Kidney (tissue), 22 donors: Measurements from ENCODE around the gene STIM2. TPM values are rescaled to one million over a fixed set of nuclear protein-coding genes. Genes with fewer than 3 reads are reported as not detected.
A peak's percentile ranks its signal among the peaks of the same experiment; 100 is the strongest.
"Not testable (repeated sequence)": the region's sequence is repeated elsewhere in the genome, so short reads cannot be mapped to it uniquely, and the experiment has no call there.

Experiments used
- DNase-seq, 5 donors: peaks; one replicate each; pipeline ENCODE4 v3.0.0-alpha.2; 2013 to 2020
- FAIRE-seq: peaks from 2 replicates; lab custom pipeline; 2012; peaks lifted over from hg19 to GRCh38; lab: Jason Lieb, UNC
- H3K27ac ChIP-seq, 2 donors: one replicate each; pipeline ENCODE4 v1.7.0; 2013; ENCODE audit warnings: low read depth in 2 of 2, low read length in 2 of 2, inconsistent platforms in 1 of 2
- H3K27me3 ChIP-seq: one replicate; pipeline ENCODE4 v1.7.1; 2013; ENCODE audit warnings: low read length, inconsistent platforms; ENCODE audit not compliant: control insufficient read depth, insufficient read depth
- H3K36me3 ChIP-seq, 3 donors: one replicate each; pipeline versions ENCODE4 v1.7.0 to v1.7.1; 2013; ENCODE audit warnings: low read length in 3 of 3, control low read depth in 1 of 3, inconsistent platforms in 1 of 3; ENCODE audit not compliant: insufficient read depth in 3 of 3, control insufficient read depth in 2 of 3
- H3K4me1 ChIP-seq, 3 donors: one replicate each; pipeline versions ENCODE4 v1.7.0 to v1.7.1; 2013; ENCODE audit warnings: low read length in 3 of 3, inconsistent platforms in 1 of 3, low read depth in 1 of 3; ENCODE audit not compliant: control insufficient read depth in 2 of 3, insufficient read depth in 2 of 3
- H3K4me3 ChIP-seq, 3 donors: one replicate each; pipeline versions ENCODE4 v1.7.0 to v1.8.1; 2013; ENCODE audit warnings: low read length in 3 of 3, control low read depth in 1 of 3, inconsistent platforms in 1 of 3
- H3K9ac ChIP-seq, 3 donors: one replicate each; pipeline versions ENCODE4 v1.7.0 to v1.7.1; 2013; ENCODE audit warnings: low read length in 3 of 3, control low read depth in 1 of 3, inconsistent platforms in 1 of 3
- H3K9me3 ChIP-seq, 3 donors: one replicate each; pipeline versions ENCODE4 v1.7.0 to v1.7.1; 2013; ENCODE audit warnings: low read length in 3 of 3, control low read depth in 1 of 3, inconsistent platforms in 1 of 3; ENCODE audit not compliant: control insufficient read depth in 2 of 3, insufficient read depth in 1 of 3
- intact Hi-C: fragments of 100-400 bp; cut with DNase I; formaldehyde crosslinking; loops from one replicate; pipeline ENCODE4 v1.11.1; 2022
- long read RNA-seq, 10 donors: library from polyadenylated mRNA in 1 of 10; unstranded in 1 of 10; transcript quantifications; one replicate each; pipeline ENCODE4 v2.0.0 and lab custom pipeline, GENCODE V29; 2021 to 2026
- polyA plus RNA-seq: library from polyadenylated mRNA; stranded (reverse); fragments of 350-450 nt; fragmentation: Illumina TruSeq; extraction: RNeasy Lipid Tissue Mini Kit (QIAGEN cat#74804); gene quantifications from one replicate; pipeline ENCODE4 v1.2.3, GENCODE V29; 2014; ENCODE audit warnings: low read depth, low replicate concordance; ENCODE audit not compliant: insufficient read depth
- total RNA-seq: library from RNA; stranded (reverse); fragmentation: NEBNext Ultra II Directional; extraction: Animal tissue kit (Norgen Biotek cat#: 25700); gene quantifications from one replicate; pipeline ENCODE4 v1.2.1, GENCODE V29; 2021
- TF ChIP-seq, protein P1 (sequence below): IDR thresholded peaks from 3 replicates; pipeline ENCODE4 v1.5.1; 2012; ENCODE audit warnings: mild to moderate bottlenecking, moderate library complexity, borderline replicate concordance; ENCODE audit not compliant: insufficient read depth; ENCODE audit errors: extremely low read depth
- donor health status: control.
- donor health status: control.
- donor health status: control.
- donor health status: control.
- donor health status: control.
- donor health status: DM: yes; HTN: yes; CAD: no.
- donor health status: Normal renal cell carcinoma (clear cell type).

Gene STIM2
- total RNA-seq (38.9 TPM), polyA plus RNA-seq (27.8 TPM)
- long read RNA-seq, donor 1, full-length matches to known transcripts: 6 of 6 reads
- long read RNA-seq, donor 1, partial matches to known transcripts: 0 of 6 reads
- long read RNA-seq, donor 1, other reads (novel, unspliced or antisense): 0 of 6 reads
- long read RNA-seq, donor 2, full-length matches to known transcripts: 1 of 6 reads
- long read RNA-seq, donor 2, partial matches to known transcripts: 5 of 6 reads
- long read RNA-seq, donor 2, other reads (novel, unspliced or antisense): 0 of 6 reads
- long read RNA-seq, donor 3, partial matches to known transcripts: 8 of 9 reads
- long read RNA-seq, donor 3, other reads (novel, unspliced or antisense): 0 of 9 reads
- long read RNA-seq, donor 4, full-length matches to known transcripts: 7 of 18 reads
- long read RNA-seq, donor 4, partial matches to known transcripts: 11 of 18 reads
- long read RNA-seq, donor 4, other reads (novel, unspliced or antisense): 0 of 18 reads
- long read RNA-seq, donor 5, partial matches to known transcripts: 0 of 1 reads
- long read RNA-seq, donor 5, other reads (novel, unspliced or antisense): 0 of 1 reads
- long read RNA-seq, donor 6, partial matches to known transcripts: 0 of 1 reads
- long read RNA-seq, donor 6, other reads (novel, unspliced or antisense): 0 of 1 reads
- long read RNA-seq, donor 7, full-length matches to known transcripts: 2 of 13 reads
- long read RNA-seq, donor 7, partial matches to known transcripts: 5 of 13 reads
- long read RNA-seq, donor 7, other reads (novel, unspliced or antisense): 6 of 13 reads
- long read RNA-seq, donor 8, partial matches to known transcripts: 6 of 6 reads
- long read RNA-seq, donor 8, other reads (novel, unspliced or antisense): 0 of 6 reads
- long read RNA-seq, donor 9, partial matches to known transcripts: 0 of 1 reads
- long read RNA-seq, donor 9, other reads (novel, unspliced or antisense): 0 of 1 reads
- long read RNA-seq, donor 10, full-length matches to known transcripts: 1 of 1 reads
- long read RNA-seq, donor 10, partial matches to known transcripts: 0 of 1 reads
- long read RNA-seq, donor 10, other reads (novel, unspliced or antisense): 0 of 1 reads

DNA sequence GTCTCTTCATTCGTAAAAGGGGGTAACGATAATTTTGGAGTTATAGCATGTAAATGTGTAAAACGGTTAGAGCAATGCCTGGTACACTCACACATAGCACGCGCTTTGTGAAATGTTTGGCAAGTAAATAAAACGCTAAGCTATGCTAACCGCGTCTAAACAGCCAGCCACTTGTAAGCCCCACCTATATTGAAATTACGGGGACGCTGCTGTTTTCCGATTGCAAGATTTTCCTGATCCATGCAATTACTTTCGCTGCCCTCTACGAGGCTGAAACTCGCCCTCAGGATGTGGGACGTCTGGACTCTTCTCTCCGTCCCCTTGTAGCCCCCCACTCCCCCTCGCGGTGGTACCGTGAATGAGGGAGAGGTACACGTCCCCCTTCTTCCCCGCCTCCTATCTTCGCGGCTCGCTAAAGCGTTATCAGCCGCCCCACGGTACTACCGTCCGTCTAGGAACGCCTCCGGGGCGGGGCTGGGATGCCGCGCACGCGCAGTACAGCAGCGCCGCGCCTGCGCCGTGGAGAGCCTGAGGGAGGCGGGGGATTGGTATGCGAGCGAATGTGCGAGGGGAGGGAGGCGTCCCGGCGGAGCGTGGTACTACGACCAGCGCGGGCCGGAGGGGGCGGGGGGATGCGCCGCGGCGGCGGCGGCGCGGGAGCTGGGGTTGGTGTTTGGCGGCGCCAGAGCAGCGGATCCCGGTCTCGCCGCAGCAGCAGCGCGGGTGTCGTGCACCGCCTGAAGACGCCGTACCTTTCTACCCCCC, at the start of gene STIM2:
Gene STIM2, plus strand, starts transcription at position 685 of the 765 bp plus-strand sequence.
- peak within 1 kb of the TSS; percentile 86 to 95 (median 93) for H3K4me3 ChIP-seq
- H3K27me3 ChIP-seq: no peaks in the 10 kb centered on the region
- H3K4me1 ChIP-seq: peaks cover 2 to 21% (median 8%) of the 10 kb centered on the region in 3 donors
- TF ChIP-seq, protein P1, sequence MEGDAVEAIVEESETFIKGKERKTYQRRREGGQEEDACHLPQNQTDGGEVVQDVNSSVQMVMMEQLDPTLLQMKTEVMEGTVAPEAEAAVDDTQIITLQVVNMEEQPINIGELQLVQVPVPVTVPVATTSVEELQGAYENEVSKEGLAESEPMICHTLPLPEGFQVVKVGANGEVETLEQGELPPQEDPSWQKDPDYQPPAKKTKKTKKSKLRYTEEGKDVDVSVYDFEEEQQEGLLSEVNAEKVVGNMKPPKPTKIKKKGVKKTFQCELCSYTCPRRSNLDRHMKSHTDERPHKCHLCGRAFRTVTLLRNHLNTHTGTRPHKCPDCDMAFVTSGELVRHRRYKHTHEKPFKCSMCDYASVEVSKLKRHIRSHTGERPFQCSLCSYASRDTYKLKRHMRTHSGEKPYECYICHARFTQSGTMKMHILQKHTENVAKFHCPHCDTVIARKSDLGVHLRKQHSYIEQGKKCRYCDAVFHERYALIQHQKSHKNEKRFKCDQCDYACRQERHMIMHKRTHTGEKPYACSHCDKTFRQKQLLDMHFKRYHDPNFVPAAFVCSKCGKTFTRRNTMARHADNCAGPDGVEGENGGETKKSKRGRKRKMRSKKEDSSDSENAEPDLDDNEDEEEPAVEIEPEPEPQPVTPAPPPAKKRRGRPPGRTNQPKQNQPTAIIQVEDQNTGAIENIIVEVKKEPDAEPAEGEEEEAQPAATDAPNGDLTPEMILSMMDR: peak; percentile 14
- intact Hi-C loops: no loop called here
- H3K9ac ChIP-seq: peak within 1 kb of the TSS; percentile 73 to 96 (median 81)
- FAIRE-seq (peak; percentile 39), DNase-seq (peak; percentile 99)
- H3K27ac ChIP-seq: peak within 1 kb of the TSS; percentile 79 to 88
- H3K36me3 ChIP-seq: no peaks in the 10 kb centered on the region
- no peaks in the 10 kb centered on the region for H3K9me3 ChIP-seq

DNA sequence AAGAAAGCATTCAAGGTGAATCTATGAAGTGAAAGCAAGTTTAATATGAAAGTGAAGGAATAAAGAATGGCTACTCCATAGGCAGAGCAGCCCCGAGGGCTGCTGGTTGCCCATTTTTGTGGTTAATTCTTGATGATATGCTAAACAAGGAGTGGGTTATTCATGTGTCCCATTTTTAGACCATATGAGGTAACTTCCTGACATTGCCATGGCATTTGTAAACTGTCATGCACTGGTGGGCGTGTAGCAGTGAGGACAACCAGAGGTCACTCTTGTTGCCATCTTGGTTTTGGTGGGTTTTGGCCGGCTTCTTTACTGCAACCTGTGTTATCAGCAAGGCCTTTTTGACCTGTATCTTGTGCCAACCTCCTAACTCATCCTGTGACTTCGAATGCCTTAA, 49.1 kb upstream of the STIM2 start:
- H3K36me3 ChIP-seq, DNase-seq, H3K27ac ChIP-seq, FAIRE-seq, intact Hi-C loops, H3K27me3 ChIP-seq, H3K9me3 ChIP-seq, H3K4me1 ChIP-seq, H3K4me3 ChIP-seq, H3K9ac ChIP-seq: not testable (repeated sequence)

DNA sequence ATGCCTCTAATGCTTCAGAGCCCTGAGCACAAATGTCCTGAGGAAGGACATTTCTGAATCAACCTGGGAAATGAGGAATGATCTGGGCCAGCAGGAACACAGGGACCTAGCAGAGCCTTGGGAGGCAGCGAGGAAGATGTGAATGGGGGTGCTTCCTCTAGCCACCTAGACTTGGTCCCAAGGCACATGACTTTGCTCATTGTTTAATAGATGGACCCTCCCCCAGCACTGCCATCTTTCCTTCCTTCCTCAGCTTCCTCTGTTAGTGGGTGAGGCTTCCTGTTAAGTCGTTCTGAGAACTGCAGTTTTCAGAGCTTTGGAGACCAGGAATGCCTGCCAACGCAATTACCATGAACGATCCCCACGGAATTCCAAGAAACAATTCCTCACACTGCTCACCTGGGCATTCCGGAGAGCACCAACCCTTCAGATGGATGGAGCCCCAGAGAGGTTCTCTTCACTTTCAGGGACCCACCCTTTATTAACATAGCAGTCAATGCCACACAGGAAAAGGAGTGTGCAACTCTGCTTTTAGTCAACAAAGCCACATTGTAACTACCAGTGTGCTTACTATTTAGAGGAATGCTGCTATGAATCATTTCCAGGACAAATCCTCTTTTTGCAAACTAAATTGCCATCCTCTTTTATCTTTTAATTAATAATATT, 48.5 kb upstream of the STIM2 start:
- Histone ChIP-seq H3K9ac (no peak overlapping the region), H3K27ac (peak overlapping the region; percentile 23 to 33), H3K27me3 (no peaks in the 10 kb centered on the region), H3K4me3 (no peak overlapping the region), H3K9me3 (no peaks in the 10 kb centered on the region), H3K36me3 (no peaks in the 10 kb centered on the region), H3K4me1 (peaks cover 0 to 3% (median 0%) of the 10 kb centered on the region in 3 donors)
- TF ChIP-seq, protein P1: no peak
- intact Hi-C loops: no loop called here
- FAIRE-seq (no peak), DNase-seq (no peak)
